DOHH2 (cell line): ENCODE results near the gene KCTD21.

Experiments used
- EZH2phosphoT487 ChIP-seq: fragments of 200-600 bp; sonication (generic); IDR thresholded peaks from 2 replicates; pipeline ENCODE4 v1.6.1; 2017; ENCODE audit warnings: borderline replicate concordance, mild to moderate bottlenecking, antibody characterized with exemption, low read length, moderate library complexity, mixed read lengths
- TF ChIP-seq, protein P1 (sequence below): fragments of 200-600 bp; sonication (generic); IDR thresholded peaks from one replicate; pipeline ENCODE4 v1.5.1; 2014; ENCODE audit warnings: antibody characterized with exemption, mild to moderate bottlenecking, low read depth, low read length; ENCODE audit not compliant: poor library complexity, severe bottlenecking

DNA sequence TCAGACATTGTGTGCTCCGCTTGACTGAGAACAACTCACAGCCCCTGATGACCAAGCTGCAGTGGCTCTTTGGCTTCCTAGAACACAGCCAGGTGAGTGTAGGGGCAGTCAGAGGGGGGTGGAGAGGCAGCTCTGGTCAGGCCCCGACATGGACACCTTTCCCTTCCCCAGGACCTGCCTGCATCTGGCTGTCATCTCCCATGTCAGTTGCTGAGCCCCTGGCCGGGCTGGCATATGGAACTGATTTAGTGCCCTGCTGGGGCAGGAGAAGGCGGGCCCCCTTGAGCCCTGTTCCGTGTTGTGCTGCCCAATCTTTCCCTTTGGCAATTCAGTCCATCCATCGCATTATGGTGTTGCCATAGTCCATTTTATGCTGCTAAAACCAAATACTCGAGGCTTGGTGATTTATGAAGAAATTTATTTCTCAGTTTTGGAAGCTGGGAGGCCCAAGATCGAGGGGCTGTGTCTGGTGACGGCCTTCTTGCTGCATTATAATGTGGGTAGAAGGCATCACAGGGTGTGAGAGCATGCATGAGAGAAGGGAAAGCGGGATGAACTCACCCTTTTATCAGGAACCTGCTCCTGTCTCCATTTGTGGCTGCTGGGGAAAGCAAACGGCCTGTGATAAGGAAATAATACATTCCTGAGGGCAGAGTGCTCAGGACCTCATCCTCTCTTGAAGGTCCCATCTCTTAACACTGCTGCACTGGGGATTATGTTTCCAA lies 19.3 kb upstream of the KCTD21 start:
- TF ChIP-seq, protein P1, sequence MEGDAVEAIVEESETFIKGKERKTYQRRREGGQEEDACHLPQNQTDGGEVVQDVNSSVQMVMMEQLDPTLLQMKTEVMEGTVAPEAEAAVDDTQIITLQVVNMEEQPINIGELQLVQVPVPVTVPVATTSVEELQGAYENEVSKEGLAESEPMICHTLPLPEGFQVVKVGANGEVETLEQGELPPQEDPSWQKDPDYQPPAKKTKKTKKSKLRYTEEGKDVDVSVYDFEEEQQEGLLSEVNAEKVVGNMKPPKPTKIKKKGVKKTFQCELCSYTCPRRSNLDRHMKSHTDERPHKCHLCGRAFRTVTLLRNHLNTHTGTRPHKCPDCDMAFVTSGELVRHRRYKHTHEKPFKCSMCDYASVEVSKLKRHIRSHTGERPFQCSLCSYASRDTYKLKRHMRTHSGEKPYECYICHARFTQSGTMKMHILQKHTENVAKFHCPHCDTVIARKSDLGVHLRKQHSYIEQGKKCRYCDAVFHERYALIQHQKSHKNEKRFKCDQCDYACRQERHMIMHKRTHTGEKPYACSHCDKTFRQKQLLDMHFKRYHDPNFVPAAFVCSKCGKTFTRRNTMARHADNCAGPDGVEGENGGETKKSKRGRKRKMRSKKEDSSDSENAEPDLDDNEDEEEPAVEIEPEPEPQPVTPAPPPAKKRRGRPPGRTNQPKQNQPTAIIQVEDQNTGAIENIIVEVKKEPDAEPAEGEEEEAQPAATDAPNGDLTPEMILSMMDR: no peak
- no peak for TF ChIP-seq EZH2phosphoT487
